ENCODE data around the gene ZCCHC7.
"Not testable (repeated sequence)": the region's sequence is repeated elsewhere in the genome, so short reads cannot be mapped to it uniquely, and the experiment has no call there.

DNA sequence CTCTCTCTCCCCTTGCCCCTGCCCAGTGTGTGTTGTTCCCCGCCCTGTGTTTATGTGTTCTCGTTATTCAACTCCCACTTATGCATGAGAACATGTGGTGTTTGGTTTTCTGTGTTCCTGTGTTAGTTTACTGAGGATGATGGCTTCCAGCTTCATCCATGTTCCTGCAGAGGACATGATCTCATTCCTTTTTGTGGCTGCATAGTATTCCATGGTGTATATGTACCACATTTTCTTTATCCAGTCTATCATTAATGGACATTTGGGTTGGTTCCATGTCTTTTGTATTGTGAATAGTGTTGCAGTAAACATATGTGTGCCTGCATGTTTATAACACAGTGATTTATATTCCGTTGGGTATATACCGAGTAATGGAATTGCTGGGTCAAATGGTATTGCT is 83.1 kb downstream of the ZCCHC7 start:
- not testable (repeated sequence) for TF ChIP-seq SRF (IDR thresholded peaks at IDR 0.05; ENCODE audit: low read depth, low read length); EP300 (IDR thresholded peaks at IDR 0.05; ENCODE audit: borderline replicate concordance in 1 of 2, low read depth in 2 of 2, low read length in 2 of 2); EZH2 (IDR thresholded peaks at IDR 0.05; ENCODE audit: low read depth, low read length, severe bottlenecking); EGR1 (IDR thresholded peaks at IDR 0.05; ENCODE audit: borderline replicate concordance, low read depth, low read length); RAD21 (IDR thresholded peaks at IDR 0.05 in 1 of 2, conservative IDR thresholded peaks at IDR 0.05 in 1 of 2; ENCODE audit: low read depth in 2 of 2, low read length in 2 of 2); SIN3A (conservative IDR thresholded peaks at IDR 0.05 in 1 of 2, IDR thresholded peaks at IDR 0.05 in 1 of 2; ENCODE audit: low read depth in 1 of 2, low read length in 2 of 2)
- TF ChIP-seq, protein P1, sequence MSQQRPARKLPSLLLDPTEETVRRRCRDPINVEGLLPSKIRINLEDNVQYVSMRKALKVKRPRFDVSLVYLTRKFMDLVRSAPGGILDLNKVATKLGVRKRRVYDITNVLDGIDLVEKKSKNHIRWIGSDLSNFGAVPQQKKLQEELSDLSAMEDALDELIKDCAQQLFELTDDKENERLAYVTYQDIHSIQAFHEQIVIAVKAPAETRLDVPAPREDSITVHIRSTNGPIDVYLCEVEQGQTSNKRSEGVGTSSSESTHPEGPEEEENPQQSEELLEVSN (IDR thresholded peaks at IDR 0.05): not testable (repeated sequence)
